Activated effector memory CD4-positive, alpha-beta T cell treated with anti-CD3 and anti-CD28 coated beads, Interleukin-2, amount 50 U/mL, for 16 hours (primary cell): ENCODE results near the gene EPB41L1.
A peak's percentile ranks its signal among the peaks of the same experiment; 100 is the strongest.

Experiments
- DNase-seq: peaks from one replicate; pipeline ENCODE4 v3.0.0-alpha.2; 2020

Gene EPB41L1

GRCh38 chr20:36234771-36235320 lies 80.3 kb downstream of the EPB41L1 start:
- DNase-seq = no peak

DNA sequence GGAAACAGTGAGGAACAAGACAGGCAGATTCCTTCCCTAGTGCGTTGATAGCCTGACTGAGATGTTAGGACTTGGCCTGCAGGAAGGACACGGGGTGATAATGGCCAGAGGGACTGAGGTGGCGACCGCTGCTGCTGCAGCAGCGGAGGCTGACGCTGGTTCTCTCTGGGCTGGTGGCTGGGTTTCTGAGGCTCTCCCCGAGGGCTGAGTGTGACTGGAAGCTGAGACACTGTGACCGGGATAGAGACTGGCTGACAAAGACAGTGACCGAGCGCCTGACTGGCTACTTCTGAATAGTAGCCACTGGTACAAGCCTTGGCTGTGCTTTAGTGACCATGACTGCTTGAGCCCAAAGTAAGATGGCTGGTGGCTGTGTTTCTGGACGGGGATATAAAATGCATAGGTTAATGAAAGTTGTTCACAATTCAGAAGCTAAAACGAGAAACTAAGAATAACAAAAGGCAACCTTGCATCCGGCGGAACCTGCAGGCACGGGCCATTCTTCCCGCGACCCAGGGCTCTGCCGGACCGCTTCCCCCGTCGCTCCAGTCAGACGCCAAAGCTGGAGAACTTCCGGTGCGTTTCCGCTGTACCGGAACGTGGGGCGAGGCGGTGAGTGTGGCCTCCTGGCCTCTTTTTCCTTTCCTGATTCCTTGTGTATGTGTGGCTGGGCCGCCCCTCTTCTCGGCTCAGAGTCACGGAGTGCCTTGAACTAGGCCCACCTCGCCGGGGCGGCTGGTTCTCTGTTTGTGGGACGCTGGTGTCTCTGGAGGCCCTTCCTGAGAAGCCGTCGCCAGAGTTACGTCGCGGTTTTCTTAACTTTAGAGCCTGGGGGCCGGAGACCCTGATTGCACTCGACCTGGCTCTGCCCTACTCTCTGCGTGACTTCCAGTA lies 81.6 kb downstream of the EPB41L1 start, which contains the start of gene AAR2:
Gene AAR2, plus strand, starts transcription at position 587 of the 894 bp plus-strand sequence. CDS start 3,391 bp downstream, outside the sequence.
- peak; percentile 91 for DNase-seq

DNA sequence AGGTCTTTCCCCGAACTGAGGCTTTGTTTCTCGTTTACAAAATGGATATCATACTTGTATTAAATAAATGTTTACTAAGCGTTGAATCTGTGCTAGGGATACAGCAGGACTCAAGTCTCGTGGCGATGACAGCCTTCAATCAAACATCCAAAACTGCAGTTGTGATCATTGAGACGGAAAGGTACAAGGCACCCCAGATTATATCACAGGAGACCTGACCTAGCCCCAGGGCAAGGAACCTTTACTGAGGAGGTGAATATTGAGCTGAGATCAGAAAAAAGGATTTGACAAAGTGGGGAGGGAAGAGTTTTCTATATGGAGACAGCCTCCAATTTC lies 82.2 kb downstream of the EPB41L1 start:
- DNase-seq = no peak

GRCh38 chr20:36237477-36237876 lies 82.9 kb downstream of the EPB41L1 start:
- DNase-seq = no peak

GRCh38 chr20:36238153-36238552 lies 83.6 kb downstream of the EPB41L1 start:
- DNase-seq = no peak

DNA sequence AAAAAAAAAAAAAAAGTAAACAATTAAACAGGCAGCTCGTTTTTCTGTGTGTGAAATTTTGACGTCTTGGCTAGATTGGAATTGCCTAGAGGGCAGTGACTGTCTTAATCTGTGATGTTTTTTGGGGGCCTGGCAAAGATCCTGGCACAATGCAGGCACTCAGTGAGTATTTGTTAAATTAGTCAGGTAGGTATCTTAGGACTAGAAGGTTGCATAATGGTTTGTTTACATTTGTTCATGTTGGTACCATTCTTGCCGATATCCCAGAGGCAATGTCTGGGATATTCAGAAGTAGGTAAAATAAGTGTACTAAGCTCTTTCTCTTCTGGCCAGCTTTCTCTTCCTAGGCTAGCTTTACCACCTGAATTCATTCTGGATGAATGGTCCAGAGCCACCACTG lies 84.2 kb downstream of the EPB41L1 start:
- DNase-seq = no peak

DNA sequence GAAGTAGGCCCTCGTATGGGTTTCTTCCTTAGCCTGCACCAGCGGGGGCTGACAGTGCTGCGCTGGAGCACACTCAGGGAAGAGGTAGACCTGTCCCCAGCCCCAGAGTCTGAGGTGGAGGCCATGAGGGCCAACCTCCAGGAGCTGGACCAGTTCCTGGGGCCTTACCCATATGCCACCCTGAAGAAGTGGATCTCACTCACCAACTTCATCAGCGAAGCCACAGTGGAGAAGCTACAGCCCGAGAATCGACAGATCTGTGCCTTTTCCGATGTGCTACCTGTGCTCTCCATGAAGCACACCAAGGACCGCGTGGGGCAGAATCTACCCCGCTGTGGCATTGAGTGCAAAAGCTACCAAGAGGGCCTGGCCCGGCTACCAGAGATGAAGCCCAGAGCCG lies 85.5 kb downstream of the EPB41L1 start:
- DNase-seq = no peak

- no peak for DNase-seq
Measured at GRCh38 chr20:36241678-36242077, 87.1 kb downstream of the EPB41L1 start.

- DNase-seq = no peak
Measured at GRCh38 chr20:36243726-36244125, 89.2 kb downstream of the EPB41L1 start.

DNA sequence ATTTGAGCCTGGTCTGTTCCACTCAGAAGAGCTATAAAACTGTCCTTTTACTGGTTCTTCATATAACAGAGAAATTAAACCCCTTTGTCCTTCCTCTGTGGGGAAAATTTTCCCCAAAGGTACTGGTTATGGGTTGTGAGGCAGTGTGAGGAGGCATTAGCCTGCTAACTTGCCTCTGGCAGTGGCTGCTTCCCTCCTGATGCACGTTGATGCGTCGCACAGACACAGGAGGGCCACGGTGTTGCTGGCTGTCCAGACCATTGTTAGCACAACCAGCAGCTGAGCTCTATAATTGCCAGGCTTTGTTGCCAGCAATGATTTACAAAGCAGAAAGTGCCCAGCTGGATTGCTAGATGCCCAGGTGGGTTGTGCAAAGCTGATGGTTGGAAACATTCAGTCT lies 91.9 kb downstream of the EPB41L1 start:
- DNase-seq = no peak

- DNase-seq = no peak
Measured at GRCh38 chr20:36248836-36249235, 94.3 kb downstream of the EPB41L1 start.

DNA sequence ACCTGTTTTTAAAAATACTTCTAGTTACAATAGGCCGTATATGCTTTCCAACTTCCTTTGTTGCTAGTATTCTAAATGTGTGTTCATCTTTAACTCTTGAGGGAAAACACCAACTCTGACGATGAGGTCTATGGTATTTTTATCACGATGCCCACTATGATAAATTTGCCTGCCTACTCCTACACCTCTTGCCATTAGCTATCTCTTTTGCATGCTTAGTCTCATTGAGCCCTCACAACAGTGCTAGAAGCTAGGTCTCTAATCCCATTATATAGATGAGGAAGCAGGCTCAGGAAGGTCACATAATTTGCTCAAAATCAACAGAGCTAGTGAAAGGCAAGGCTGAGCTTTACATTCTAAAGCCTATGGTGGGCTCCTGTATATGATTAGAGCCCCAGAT lies 94.9 kb downstream of the EPB41L1 start:
- no peak for DNase-seq

DNA sequence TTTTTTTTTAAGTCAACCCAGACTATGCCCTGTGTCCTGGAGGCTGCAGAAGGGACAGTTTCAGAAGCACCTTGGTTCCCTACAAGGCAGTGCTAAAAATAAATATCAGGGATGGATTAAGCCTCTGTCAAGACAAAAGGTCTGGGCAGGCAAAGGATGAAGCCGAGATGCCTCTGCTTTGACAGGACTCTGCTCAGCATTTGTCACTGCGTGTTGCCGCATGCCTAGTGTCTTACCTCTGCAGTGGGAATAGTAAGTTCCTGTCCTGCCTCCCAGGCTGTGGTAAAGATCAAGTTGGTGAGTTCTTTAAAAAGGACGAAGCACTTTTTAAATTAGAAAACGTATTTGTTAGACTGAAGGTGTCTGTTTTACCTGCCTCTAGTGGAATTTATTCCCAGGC lies 96.9 kb downstream of the EPB41L1 start:
- DNase-seq = no peak

DNA sequence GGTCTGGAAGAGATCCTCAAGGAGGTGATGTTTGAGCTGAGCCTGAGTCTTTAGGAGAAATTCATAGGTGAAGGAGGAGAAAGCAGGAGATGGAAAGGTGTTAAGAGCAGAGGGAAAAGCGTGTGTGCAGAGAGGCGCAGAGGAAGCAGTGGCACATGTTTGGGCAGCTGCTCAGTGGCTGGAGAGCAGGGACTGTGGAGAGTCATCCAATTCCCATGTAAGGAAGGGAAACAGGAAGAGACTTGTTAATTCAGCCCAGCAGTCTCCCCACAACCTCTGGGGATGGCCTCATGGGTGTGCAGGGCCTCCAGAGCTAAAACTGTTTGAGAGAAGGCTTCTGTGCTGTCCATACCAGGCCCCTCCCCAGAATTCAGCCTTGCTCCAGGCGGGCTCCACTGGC lies 98.0 kb downstream of the EPB41L1 start:
- DNase-seq = no peak

GRCh38 chr20:36253036-36253435 lies 98.5 kb downstream of the EPB41L1 start:
- peak; percentile 24 for DNase-seq

DNA sequence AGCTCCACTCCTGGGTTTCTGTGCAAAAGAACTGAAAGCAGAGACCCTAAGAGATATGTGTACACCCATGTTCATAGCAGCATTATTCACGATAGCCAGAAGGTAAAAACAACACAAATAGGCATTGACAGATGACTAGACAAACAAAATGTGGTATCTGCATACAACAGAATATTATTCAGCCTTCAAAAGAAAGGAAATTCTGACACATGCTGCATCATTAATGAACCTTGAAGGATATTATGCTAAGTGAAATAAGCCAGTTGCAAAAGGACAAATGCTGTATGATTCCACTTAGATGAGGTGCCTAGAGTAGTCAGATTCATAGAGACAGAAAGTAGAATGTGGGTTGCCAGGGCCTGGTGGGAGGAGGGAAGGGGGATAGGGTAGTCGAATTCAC lies 99.5 kb downstream of the EPB41L1 start:
- DNase-seq = no peak

- peak; percentile 45 for DNase-seq
Measured at GRCh38 chr20:36255445-36255844, 100.9 kb downstream of the EPB41L1 start.

- DNase-seq = no peak
Measured at GRCh38 chr20:36259177-36260061, 104.9 kb downstream of the EPB41L1 start.

GRCh38 chr20:36260316-36260715 lies 105.8 kb downstream of the EPB41L1 start:
- DNase-seq = no peak

DNA sequence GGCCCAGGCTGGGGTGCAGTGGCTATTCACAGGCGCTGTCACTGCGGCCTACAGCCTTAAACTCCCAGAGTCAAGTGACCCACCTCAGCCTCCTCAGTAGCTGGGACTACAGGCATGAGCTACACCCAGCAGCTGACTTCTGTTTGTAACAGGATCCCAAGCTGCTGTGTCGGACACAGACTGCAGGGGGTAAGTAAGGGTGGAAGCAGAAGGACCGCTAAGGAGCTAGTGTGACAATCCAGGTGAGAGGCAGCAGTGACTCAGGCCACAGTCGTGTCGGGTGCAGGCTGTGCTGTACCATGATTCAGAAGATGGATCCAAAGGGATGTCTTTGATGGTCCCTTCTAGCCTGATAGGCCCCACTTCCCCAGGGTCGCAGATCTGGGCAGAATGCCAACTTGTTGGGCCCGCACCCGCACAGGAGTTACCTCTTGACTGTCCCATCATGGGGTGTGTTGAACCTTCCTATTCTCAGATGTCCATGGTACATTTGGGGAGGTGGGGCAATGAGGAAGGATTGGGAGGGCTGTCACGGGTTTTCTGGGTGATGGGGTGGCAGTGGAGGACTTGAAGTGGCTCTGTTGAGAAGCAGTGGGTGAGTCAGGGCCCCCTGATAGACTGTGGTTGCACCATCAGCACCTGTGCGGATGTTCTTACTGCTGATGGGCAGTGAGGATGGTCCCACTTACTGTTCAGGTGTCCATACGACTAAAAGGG lies 107.0 kb downstream of the EPB41L1 start:
- DNase-seq = no peak

DNA sequence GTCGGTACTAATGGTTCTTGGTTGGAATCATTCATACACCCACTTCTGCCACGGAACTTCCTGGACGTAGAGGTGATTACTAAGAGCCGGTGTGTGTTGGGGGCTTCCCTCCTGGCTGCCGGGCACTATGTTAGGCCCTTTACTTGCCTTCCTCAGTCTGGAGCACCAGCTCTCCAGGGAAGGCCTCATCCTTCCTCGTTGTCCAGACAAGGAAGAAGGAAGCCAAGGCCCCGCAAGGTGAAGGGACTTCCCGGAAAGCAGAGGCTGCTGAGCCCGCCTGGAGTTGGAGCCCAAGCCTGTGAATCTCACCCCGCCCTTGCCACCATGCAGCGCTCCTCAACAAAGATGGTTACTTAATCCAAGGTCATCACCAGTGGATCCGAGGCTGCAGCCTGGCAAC lies 107.9 kb downstream of the EPB41L1 start:
- DNase-seq = no peak

- DNase-seq = no peak
Measured at GRCh38 chr20:36264426-36265246, 110.1 kb downstream of the EPB41L1 start.
